ENCODE data around the gene CCDC13.

Gene CCDC13

GRCh38 chr3:42731476-42732195, 41.4 kb downstream of the CCDC13 start:
- TF ChIP-seq CTCF (IDR thresholded peaks at IDR 0.05; ENCODE audit: low read depth, low read length), result no peak

GRCh38 chr3:42730706-42731420, 42.2 kb downstream of the CCDC13 start:
- no peak for TF ChIP-seq CTCF (IDR thresholded peaks at IDR 0.05; ENCODE audit: low read depth, low read length)
- no peak for DNase-seq (ENCODE audit: extremely low read depth, low read depth)

More at GRCh38 chr3:42731476-42732195, 41.4 kb downstream of the CCDC13 start:
- DNase-seq (ENCODE audit: extremely low read depth, low read depth), result no peak

GRCh38 chr3:42730294-42730693, 42.8 kb downstream of the CCDC13 start:
- TF ChIP-seq CTCF (IDR thresholded peaks at IDR 0.05; ENCODE audit: low read depth, low read length), result no peak
- DNase-seq (ENCODE audit: extremely low read depth, low read depth), result no peak

GRCh38 chr3:42729404-42730145, 43.5 kb downstream of the CCDC13 start:
- no peak for DNase-seq (ENCODE audit: extremely low read depth, low read depth)
- TF ChIP-seq CTCF (IDR thresholded peaks at IDR 0.05; ENCODE audit: low read depth, low read length), result no peak

- no peak for TF ChIP-seq CTCF (IDR thresholded peaks at IDR 0.05; ENCODE audit: low read depth, low read length)
- DNase-seq (ENCODE audit: extremely low read depth, low read depth), result no peak
These were observed 44.2 kb downstream of the CCDC13 start for GRCh38 chr3:42728668-42729364.

- TF ChIP-seq CTCF (IDR thresholded peaks at IDR 0.05; ENCODE audit: low read depth, low read length), result no peak
- no peak for DNase-seq (ENCODE audit: extremely low read depth, low read depth)
These were observed 45.0 kb downstream of the CCDC13 start for GRCh38 chr3:42728056-42728455.
